Esophagus squamous epithelium (tissue), 5 donors: ENCODE results near the gene ZBBX. TPM values are rescaled to one million over a fixed set of nuclear protein-coding genes. Genes with fewer than 3 reads are reported as not detected.

Experiments
- DNase-seq: peaks from one replicate; lab custom pipeline; 2025; lab: John Stamatoyannopoulos, UW
- H3K27ac ChIP-seq, 4 donors: fragments of 200-600 bp; sonication (generic); one replicate each; pipeline ENCODE4 v1.5.1; 2016 to 2019; ENCODE audit warnings: mild to moderate bottlenecking in 1 of 4
- H3K27me3 ChIP-seq, 4 donors: fragments of 200-600 bp; sonication (generic); 1 replicate in 3 of 4; 2 replicates in 1 of 4; pipeline versions ENCODE4 v1.5.1 to v1.6.0; 2017 to 2021; ENCODE audit warnings: antibody characterized with exemption in 1 of 4
- H3K36me3 ChIP-seq, 3 donors: fragments of 200-600 bp; sonication (generic); one replicate each; pipeline ENCODE4 v1.5.1; 2016 to 2019
- H3K4me1 ChIP-seq, 3 donors: fragments of 200-600 bp; sonication (generic); one replicate each; pipeline ENCODE4 v1.5.1; 2017 to 2019
- H3K4me3 ChIP-seq, 4 donors: fragments of 200-600 bp; sonication (generic); 1 replicate in 3 of 4; 2 replicates in 1 of 4; pipeline ENCODE4 v1.5.1; 2016 to 2019; ENCODE audit warnings: mild to moderate bottlenecking in 2 of 4, moderate library complexity in 1 of 4
- H3K9me3 ChIP-seq, 3 donors: fragments of 200-600 bp; sonication (generic); one replicate each; pipeline ENCODE4 v1.5.1; 2016 to 2019
- POLR2A ChIP-seq, 4 donors: fragments of 450-650 bp; IDR thresholded peaks; one replicate each; pipeline ENCODE4 v1.6.1; 2017; ENCODE audit warnings: antibody characterized with exemption in 4 of 4, mild to moderate bottlenecking in 4 of 4, moderate library complexity in 3 of 4
- WGBS, 2 donors: methylation state at CpG; one replicate each; pipeline ENCODE4 v1.1.5; 2018; 5-methylcytosine and 5-hydroxymethylcytosine counted together
- intact Hi-C: fragments of 100-400 bp; cut with DNase I; formaldehyde crosslinking; loops from one replicate; pipeline ENCODE4 v1.15.0; 2022
- total RNA-seq, 4 donors: library from RNA; depleted of rRNA; stranded (reverse); fragments of >200 nt; gene quantifications; one replicate each; pipeline ENCODE4 v1.1.0, GENCODE V29; 2016
- TF ChIP-seq, protein P1 (sequence below), 6 experiments: fragments of 450-650 bp in 4 of 6; fragments of 200-600 bp in 2 of 6; sonication (generic) in 2 of 6; IDR thresholded peaks; one replicate each; pipeline ENCODE4 v1.5.1; 2016 to 2019; ENCODE audit warnings: antibody characterized with exemption in 6 of 6, mild to moderate bottlenecking in 4 of 6, moderate library complexity in 4 of 6
- donor health status: DM: yes; HTN: yes; CAD: no.

Gene ZBBX
- total RNA-seq, 4 donors from 2014 or later = not detected

DNA sequence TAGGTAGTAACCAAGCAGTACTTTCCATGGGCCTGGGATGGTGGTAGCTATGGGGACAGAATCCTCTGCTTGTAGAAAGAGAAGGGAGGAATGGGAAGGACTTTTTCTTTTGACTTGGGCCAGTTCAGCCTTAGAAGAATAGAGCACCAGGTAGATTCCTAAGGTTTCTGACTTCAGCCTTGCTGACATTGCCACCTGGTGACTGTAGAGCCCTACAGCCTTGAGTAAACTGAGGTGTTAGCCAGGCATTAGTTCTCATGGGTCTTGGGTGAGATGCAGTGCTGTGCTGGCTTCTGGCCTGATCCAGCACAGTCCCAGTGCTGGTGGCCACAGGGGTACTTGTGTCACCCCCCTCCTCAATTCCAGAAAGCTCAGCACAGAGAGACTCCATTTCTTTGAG lies 171.1 kb downstream of the ZBBX start:
- no peak for DNase-seq
- intact Hi-C loops = no loop called here
- Histone ChIP-seq H3K36me3 (no peaks in the 10 kb centered on the region), H3K4me3 (no peak overlapping the region), H3K27me3 (no peaks in the 10 kb centered on the region), H3K9me3 (no peaks in the 10 kb centered on the region), H3K27ac (no peak overlapping the region), H3K4me1 (no peaks in the 10 kb centered on the region)
- TF ChIP-seq POLR2A (IDR thresholded peaks at IDR 0.05) = no peak
- TF ChIP-seq, protein P1, sequence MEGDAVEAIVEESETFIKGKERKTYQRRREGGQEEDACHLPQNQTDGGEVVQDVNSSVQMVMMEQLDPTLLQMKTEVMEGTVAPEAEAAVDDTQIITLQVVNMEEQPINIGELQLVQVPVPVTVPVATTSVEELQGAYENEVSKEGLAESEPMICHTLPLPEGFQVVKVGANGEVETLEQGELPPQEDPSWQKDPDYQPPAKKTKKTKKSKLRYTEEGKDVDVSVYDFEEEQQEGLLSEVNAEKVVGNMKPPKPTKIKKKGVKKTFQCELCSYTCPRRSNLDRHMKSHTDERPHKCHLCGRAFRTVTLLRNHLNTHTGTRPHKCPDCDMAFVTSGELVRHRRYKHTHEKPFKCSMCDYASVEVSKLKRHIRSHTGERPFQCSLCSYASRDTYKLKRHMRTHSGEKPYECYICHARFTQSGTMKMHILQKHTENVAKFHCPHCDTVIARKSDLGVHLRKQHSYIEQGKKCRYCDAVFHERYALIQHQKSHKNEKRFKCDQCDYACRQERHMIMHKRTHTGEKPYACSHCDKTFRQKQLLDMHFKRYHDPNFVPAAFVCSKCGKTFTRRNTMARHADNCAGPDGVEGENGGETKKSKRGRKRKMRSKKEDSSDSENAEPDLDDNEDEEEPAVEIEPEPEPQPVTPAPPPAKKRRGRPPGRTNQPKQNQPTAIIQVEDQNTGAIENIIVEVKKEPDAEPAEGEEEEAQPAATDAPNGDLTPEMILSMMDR (IDR thresholded peaks at IDR 0.05) = no peak

- 42 to 56% methylated on average over 1 of the region's 1 CpG for WGBS, 2 donors
- no peak overlapping the region for H3K27ac ChIP-seq
- H3K9me3 ChIP-seq = no peaks in the 10 kb centered on the region
- H3K27me3 ChIP-seq = no peaks in the 10 kb centered on the region
- intact Hi-C loops = no loop called here
- H3K4me3 ChIP-seq = no peak overlapping the region
- no peaks in the 10 kb centered on the region for H3K4me1 ChIP-seq
- no peak for DNase-seq
- no peaks in the 10 kb centered on the region for H3K36me3 ChIP-seq
- no peak for TF ChIP-seq POLR2A (IDR thresholded peaks at IDR 0.05)
Measured at GRCh38 chr3:167203062-167203461, 177.0 kb downstream of the ZBBX start.

- no peak for DNase-seq
- Histone ChIP-seq H3K27me3 (no peaks in the 10 kb centered on the region), H3K9me3 (no peaks in the 10 kb centered on the region), H3K4me1 (no peaks in the 10 kb centered on the region), H3K36me3 (no peaks in the 10 kb centered on the region), H3K4me3 (no peak overlapping the region), H3K27ac (no peak overlapping the region)
- intact Hi-C loops = no loop called here
- TF ChIP-seq, protein P1 (IDR thresholded peaks at IDR 0.05) = no peak
- WGBS, 2 donors = 53 to 64% methylated on average over 1 of the region's 1 CpG
Measured at GRCh38 chr3:167198949-167199600, 181.0 kb downstream of the ZBBX start.

Other genes with a start within 250 kb of the ZBBX start
- 1 to 10 TPM in 1 of 4 donors, under 1 TPM in 1, not detected in 2; 0.30 to 1.1 TPM for gene SERPINI2, start 93.7 kb upstream of the ZBBX start, total RNA-seq